Right lobe of liver (tissue), 4 donors: ENCODE results near the gene IQSEC3.

ENCODE experiments used
- CTCF ChIP-seq, 4 donors: fragments of 200-600 bp in 3 of 4; fragments of 450-650 bp in 1 of 4; IDR thresholded peaks; one replicate each; pipeline versions ENCODE4 v1.5.1 to v1.8.0; 2016 to 2022; ENCODE audit warnings: antibody characterized with exemption in 4 of 4, mild to moderate bottlenecking in 2 of 4
- POLR2A ChIP-seq: fragments of 450-650 bp; IDR thresholded peaks from one replicate; pipeline ENCODE4 v1.6.1; 2017; ENCODE audit warnings: antibody characterized with exemption, mild to moderate bottlenecking
- donor health status: DM: no; HTN: no; CAD: no.
- donor health status: DM: no; HTN: no; CAD: no.
- donor health status: DM: no; HTN: yes; CAD: no.

DNA sequence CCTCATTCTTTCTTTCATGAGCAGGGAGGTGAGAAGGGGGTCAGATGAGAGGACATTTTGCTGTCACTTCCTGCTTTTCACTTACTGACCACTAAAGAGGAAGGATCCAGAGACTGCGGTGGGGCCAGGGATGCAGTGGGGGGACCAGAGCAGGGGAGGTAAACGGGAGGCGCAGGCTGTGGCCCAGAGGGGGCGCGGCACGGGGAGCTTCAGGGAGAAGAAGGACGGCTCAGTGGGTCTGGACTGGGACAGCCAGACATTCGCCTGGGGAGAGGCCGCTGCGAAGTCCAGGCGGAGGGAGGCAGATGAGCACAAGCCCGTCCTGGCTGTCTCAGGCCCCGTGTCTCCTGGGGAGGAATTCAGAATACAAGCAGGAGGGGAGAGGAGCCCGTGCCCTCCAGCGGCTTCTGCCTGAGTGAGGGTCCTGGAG lies 106.2 kb downstream of the IQSEC3 start:
- TF ChIP-seq CTCF (IDR thresholded peaks at IDR 0.05) (no peak), POLR2A (no peak)
